Measurements from ENCODE around the gene BSCL2. TPM values are rescaled to one million over a fixed set of nuclear protein-coding genes. Genes with fewer than 3 reads are reported as not detected.

BSCL2 gene
- total and polyA plus RNA-seq, 2 donors (not counting 3 experiments of a cell fraction or from before 2014, with no cell fraction given), result 31.1 to 94.8 TPM

DNA sequence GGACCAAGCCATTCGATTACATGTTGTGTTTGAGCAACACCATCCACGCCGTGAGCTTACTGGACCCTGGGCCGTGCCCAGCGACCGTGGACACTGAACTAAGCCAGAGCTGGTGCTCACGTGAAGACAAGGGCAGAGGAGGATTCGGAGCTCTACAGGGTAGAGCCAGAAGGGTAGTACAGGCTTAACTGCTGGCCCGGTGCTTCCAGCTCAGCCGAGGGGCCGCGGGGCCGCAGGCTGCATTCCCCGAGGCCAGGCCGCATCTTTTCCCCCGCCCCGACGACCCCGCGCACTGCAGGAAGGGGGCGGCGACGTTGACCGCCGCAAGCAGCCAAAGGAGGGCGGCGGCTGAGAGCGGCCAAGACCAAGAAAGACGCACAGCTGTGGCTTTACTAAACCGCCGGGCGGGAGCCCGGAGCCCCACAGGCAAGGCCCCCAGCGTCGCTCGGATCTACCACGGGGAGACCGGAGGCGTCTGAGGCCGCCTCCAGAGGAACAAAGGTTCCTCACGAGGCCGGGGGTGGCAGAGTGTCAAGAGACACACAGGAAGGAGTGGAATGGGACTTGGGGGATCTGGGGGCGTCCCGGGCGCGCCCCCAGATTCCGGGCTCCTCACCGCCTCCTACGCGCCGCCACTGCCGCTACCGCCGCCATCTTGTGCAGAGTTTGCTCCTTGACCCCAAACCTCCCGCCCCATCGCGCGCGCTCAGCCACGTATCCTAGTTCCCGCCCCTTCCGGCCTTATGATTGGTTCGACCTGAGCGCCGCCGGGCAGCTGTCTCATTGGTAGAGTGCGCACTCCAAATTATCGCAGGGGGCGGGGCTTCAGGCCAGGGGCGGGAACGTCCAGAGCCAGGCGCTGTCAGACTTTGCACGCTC lies 61.0 kb downstream of the BSCL2 start, which contains the start of gene GANAB:
Gene GANAB, minus strand, starts transcription at position 668 of the 879 bp plus-strand sequence. Its CDS starts 14 bp downstream, at position 654.
- peak; percentile 97 for TF ChIP-seq POLR2A (IDR thresholded peaks at IDR 0.05; ENCODE audit: low read depth, low read length)
- TF ChIP-seq MYC (IDR thresholded peaks at IDR 0.05; ENCODE audit: low read depth, low read length), result no peak
- peak; percentile 99 for TF ChIP-seq POLR2AphosphoS5 (IDR thresholded peaks at IDR 0.05; ENCODE audit: insufficient read depth, low read depth, low read length)
- CTCF ChIA-PET, result interaction anchor here (0.8 to 1.5 kb wide), 5 partner anchors 35 to 48 kb away, joined by 3 to 4 read pairs (median 3); partner anchors contain the start of gene MTA2
- Histone ChIP-seq H3K36me3 (ENCODE audit: control insufficient read depth in 2 of 2, extremely low read depth in 1 of 2, insufficient read depth in 2 of 2, low read length in 2 of 2) (peaks cover 15 to 25% of the 10 kb centered on the region in 2 experiments), H3K4me1 (ENCODE audit: control insufficient read depth, extremely low read depth, insufficient read depth, low read length) (peaks cover 11% of the 10 kb centered on the region), H3K79me2 (ENCODE audit: control insufficient read depth, insufficient read depth, low read length) (peaks cover 41% of the 10 kb centered on the region), H3K27me3 (ENCODE audit: control insufficient read depth in 2 of 2, insufficient read depth in 2 of 2, low read length in 2 of 2) (no peaks in the 10 kb centered on the region), H3K9me1 (replicated peaks; ENCODE audit: control insufficient read depth, extremely low read depth, insufficient read depth, low read length) (no peaks in the 10 kb centered on the region), H3K4me3 (replicated peaks in 1 of 3; ENCODE audit: insufficient read depth in 1 of 3, low read depth in 1 of 3, low read length in 3 of 3) (peak within 1 kb of the TSS; percentile 62 to 87 (median 65)), H3K9ac (replicated peaks; ENCODE audit: extremely low read depth, insufficient read depth, low read length) (peak within 1 kb of the TSS; percentile 92), H4K20me1 (replicated peaks; ENCODE audit: control insufficient read depth, extremely low read depth, insufficient read depth, low read length) (no peaks in the 10 kb centered on the region), H3K4me2 (ENCODE audit: insufficient read depth, low read length) (peak within 1 kb of the TSS; percentile 53), H3K27ac (ENCODE audit: insufficient read depth, low read depth, low read length) (peak within 1 kb of the TSS; percentile 80), H3K9me3 (replicated peaks; ENCODE audit: control insufficient read depth, insufficient read depth, low read length) (no peaks in the 10 kb centered on the region), H2AFZ (ENCODE audit: low read depth, low read length) (peak within 1 kb of the TSS; percentile 32)
- BruUV-seq (replicated peaks), result TSS peak; percentile 79
- dilution Hi-C loops (cut with MboI; ENCODE audit: extremely low pct_ligation_motif_present, low sequenced_read_pairs) (no loop called here), intact Hi-C loops (cut with micrococcal nuclease) (loop anchor here (1.0 kb wide), 4 partner anchors 24 to 81 kb away; partner anchors contain the start of genes EEF1G and HNRNPUL2)
- POLR2A ChIA-PET, result interaction anchor here (0.5 to 2.7 kb wide), 11 partner anchors 19 to 195 kb away, joined by 3 to 41 read pairs (median 4); partner anchors contain the start of genes B3GAT3, C11orf98, CSKMT and EEF1G
- DNase-seq (ENCODE audit: low read depth, low spot score) (peak; percentile 97), FAIRE-seq (peak; percentile 99)

DNA sequence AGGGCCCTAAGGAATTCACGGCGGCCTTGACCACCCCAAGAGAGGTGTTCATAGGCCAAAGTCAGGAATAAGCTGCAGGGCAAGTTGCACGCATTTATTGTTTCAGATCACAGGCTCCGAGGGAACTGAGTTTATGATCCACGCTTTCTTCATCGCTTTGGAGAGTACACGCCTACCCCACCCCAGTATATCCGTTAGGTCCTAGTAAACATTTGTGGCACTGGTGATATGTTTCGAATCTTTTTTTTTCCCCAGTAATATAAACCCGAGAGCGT lies 61.6 kb downstream of the BSCL2 start:
- FAIRE-seq, result peak; percentile 73
- H3K27ac ChIP-seq (ENCODE audit: insufficient read depth, low read depth, low read length), result peak overlapping the region; percentile 80
- H3K9ac ChIP-seq (replicated peaks; ENCODE audit: extremely low read depth, insufficient read depth, low read length), result peak overlapping the region; percentile 92
- H3K9me1 ChIP-seq (replicated peaks; ENCODE audit: control insufficient read depth, extremely low read depth, insufficient read depth, low read length), result no peaks in the 10 kb centered on the region
- peaks cover 40% of the 10 kb centered on the region for H3K79me2 ChIP-seq (ENCODE audit: control insufficient read depth, insufficient read depth, low read length)
- dilution Hi-C loops (cut with MboI; ENCODE audit: extremely low pct_ligation_motif_present, low sequenced_read_pairs), result no loop called here
- no peaks in the 10 kb centered on the region for H3K27me3 ChIP-seq (ENCODE audit: control insufficient read depth in 2 of 2, insufficient read depth in 2 of 2, low read length in 2 of 2)
- H3K4me2 ChIP-seq (ENCODE audit: insufficient read depth, low read length), result peak overlapping the region; percentile 53
- peak overlapping the region; percentile 62 to 87 (median 65) for H3K4me3 ChIP-seq (replicated peaks in 1 of 3; ENCODE audit: insufficient read depth in 1 of 3, low read depth in 1 of 3, low read length in 3 of 3)
- no peak overlapping the region for H2AFZ ChIP-seq (ENCODE audit: low read depth, low read length)
- CTCF ChIA-PET, result interaction anchor here (1.0 to 1.5 kb wide), 3 partner anchors 34 to 49 kb away, joined by 3 to 4 read pairs (median 4); no protein-coding TSS in a partner anchor
- H3K4me1 ChIP-seq (ENCODE audit: control insufficient read depth, extremely low read depth, insufficient read depth, low read length), result peaks cover 11% of the 10 kb centered on the region
- BruUV-seq (replicated peaks), result no TSS peak
- peaks cover 15 to 25% of the 10 kb centered on the region in 2 experiments for H3K36me3 ChIP-seq (ENCODE audit: control insufficient read depth in 2 of 2, extremely low read depth in 1 of 2, insufficient read depth in 2 of 2, low read length in 2 of 2)
- no peaks in the 10 kb centered on the region for H3K9me3 ChIP-seq (replicated peaks; ENCODE audit: control insufficient read depth, insufficient read depth, low read length)
- intact Hi-C loops (cut with micrococcal nuclease), result no loop called here
- TF ChIP-seq GATA2 (IDR thresholded peaks at IDR 0.05; ENCODE audit: insufficient read depth, insufficient read length, low read depth, low read length) (no peak), MYC (IDR thresholded peaks at IDR 0.05; ENCODE audit: low read depth, low read length) (no peak), POLR2AphosphoS5 (IDR thresholded peaks at IDR 0.05; ENCODE audit: insufficient read depth, low read depth, low read length) (no peak)
- no peak for DNase-seq (ENCODE audit: low read depth, low spot score)
- POLR2A ChIA-PET, result interaction anchor here (0.7 to 2.7 kb wide), 6 partner anchors 19 to 1764 kb away, joined by 3 to 41 read pairs (median 4); partner anchors contain the start of genes B3GAT3, C11orf98, CSKMT and EEF1G
- H4K20me1 ChIP-seq (replicated peaks; ENCODE audit: control insufficient read depth, extremely low read depth, insufficient read depth, low read length), result no peaks in the 10 kb centered on the region

Data from endothelial cell of umbilical vein (primary cell).